ENCODE data around the gene RBM43.

Gene RBM43

GRCh38 chr2:151198645-151199044 is 63.0 kb downstream of the RBM43 start:
- Histone ChIP-seq H3K9me3 (ENCODE audit: control insufficient read depth, low read length) (no peaks in the 10 kb centered on the region), H3K27me3 (replicated peaks; ENCODE audit: control insufficient read depth, insufficient read depth, low read length, poor library complexity, severe bottlenecking) (no peaks in the 10 kb centered on the region), H3K4me1 (ENCODE audit: control insufficient read depth, insufficient read depth, low read length, poor library complexity, severe bottlenecking) (no peaks in the 10 kb centered on the region), H3K36me3 (ENCODE audit: control insufficient read depth, insufficient read depth, low read length) (no peaks in the 10 kb centered on the region), H3K27ac (ENCODE audit: insufficient read depth, low read length, poor library complexity, severe bottlenecking) (no peak overlapping the region), H3K4me3 (ENCODE audit: insufficient read depth, low read depth, low read length, poor library complexity, severe bottlenecking) (no peak overlapping the region)
- DNase-seq: no peak

Measured in effector memory CD4-positive, alpha-beta T cell (primary cell).